ENCODE results near the gene MAP3K19.

MAP3K19 gene

DNA sequence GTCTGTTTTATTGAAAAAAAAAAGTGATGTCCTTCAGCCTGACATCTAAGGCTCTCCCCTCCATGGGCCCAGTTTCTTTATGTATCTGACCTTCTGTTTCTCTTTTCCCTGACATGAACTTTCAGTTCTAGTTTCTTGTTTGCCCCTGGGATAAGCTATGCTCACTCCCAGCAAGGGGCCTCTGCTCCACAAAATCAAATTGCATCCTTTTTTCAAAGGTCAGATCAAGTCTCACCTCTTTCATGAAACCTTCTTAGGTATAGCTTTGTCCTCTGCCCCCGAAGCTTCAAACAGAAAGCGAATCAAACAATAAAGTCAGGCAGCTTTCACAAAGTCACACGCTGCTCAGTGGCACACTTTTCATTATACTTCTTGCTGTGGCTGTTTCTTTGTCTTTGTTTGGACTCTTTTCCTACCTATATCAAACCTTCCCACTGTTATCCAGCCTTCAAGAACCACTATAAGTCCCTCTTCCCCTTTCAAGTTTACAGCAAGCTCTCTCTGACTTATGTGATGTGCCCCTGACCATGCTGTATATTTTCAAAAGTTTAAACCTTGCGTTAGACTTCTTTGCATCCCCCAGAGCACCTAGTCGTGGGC, 23.3 kb downstream of the MAP3K19 start:
- no peak for TF ChIP-seq MYC (IDR thresholded peaks at IDR 0.05; ENCODE audit: low read depth, low read length)
- no peak for TF ChIP-seq POLR2A (IDR thresholded peaks at IDR 0.05; ENCODE audit: extremely low read depth, insufficient read length)
- no peak for TF ChIP-seq MAX (IDR thresholded peaks at IDR 0.05; ENCODE audit: low read depth, low read length)
- TF ChIP-seq, protein P1, sequence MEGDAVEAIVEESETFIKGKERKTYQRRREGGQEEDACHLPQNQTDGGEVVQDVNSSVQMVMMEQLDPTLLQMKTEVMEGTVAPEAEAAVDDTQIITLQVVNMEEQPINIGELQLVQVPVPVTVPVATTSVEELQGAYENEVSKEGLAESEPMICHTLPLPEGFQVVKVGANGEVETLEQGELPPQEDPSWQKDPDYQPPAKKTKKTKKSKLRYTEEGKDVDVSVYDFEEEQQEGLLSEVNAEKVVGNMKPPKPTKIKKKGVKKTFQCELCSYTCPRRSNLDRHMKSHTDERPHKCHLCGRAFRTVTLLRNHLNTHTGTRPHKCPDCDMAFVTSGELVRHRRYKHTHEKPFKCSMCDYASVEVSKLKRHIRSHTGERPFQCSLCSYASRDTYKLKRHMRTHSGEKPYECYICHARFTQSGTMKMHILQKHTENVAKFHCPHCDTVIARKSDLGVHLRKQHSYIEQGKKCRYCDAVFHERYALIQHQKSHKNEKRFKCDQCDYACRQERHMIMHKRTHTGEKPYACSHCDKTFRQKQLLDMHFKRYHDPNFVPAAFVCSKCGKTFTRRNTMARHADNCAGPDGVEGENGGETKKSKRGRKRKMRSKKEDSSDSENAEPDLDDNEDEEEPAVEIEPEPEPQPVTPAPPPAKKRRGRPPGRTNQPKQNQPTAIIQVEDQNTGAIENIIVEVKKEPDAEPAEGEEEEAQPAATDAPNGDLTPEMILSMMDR (IDR thresholded peaks at IDR 0.05; ENCODE audit: low read depth, low read length) = no peak
- no peak for DNase-seq (ENCODE audit: low read depth)
- no peak overlapping the region for H3K4me3 ChIP-seq (ENCODE audit: low read depth, low read length)

DNA sequence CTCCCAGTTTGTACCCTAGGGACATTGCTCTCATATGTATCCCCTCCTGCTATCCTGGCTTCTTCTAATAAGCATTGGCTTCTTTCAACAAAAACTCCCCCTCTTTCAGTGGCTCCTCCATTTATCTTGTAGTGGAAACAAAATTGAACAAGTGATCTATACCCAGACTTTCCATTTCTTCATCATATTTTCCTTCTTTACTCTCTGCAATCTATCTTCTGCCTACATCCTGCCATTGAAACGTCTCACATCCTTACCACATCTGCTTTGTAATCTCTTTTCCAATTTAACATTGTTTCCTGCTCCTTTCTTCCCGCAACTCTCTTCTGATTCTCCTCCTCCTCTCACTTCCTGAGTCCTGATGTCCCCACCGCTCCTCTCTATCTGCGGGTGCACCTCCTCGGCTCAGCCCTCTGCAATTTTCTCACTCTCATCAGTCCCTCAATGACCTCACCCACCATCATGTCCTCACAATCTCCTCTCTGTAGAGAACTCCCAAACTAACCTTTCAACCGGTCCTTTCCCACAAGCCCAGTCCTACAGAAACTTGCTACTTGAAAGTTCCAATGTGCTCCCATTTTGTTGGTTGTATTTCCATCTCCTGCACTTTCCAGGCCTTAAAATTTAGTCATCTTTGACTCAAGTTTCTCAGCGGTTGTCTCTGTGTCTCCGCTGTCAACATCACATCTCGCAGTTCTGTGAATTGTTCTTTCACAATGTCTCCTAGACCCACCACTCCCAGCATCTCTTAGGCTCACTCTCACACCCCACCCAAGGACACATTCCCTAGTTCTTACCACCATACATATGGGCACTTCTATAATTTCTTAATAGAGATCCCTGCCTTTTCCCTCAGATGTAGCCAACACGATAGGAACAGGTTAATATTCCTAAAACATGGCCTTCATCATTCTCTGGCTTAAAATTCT, 24.0 kb downstream of the MAP3K19 start:
- DNase-seq (ENCODE audit: low read depth) = no peak
- TF ChIP-seq MYC (IDR thresholded peaks at IDR 0.05; ENCODE audit: low read depth, low read length) (no peak), MAX (IDR thresholded peaks at IDR 0.05; ENCODE audit: low read depth, low read length) (no peak), POLR2A (IDR thresholded peaks at IDR 0.05; ENCODE audit: extremely low read depth, insufficient read length) (no peak)
- TF ChIP-seq, protein P1 (IDR thresholded peaks at IDR 0.05; ENCODE audit: low read depth, low read length) = no peak
- no peak overlapping the region for H3K4me3 ChIP-seq (ENCODE audit: low read depth, low read length)

GRCh38 chr2:135021618-135022017, 25.6 kb downstream of the MAP3K19 start:
- TF ChIP-seq POLR2A (IDR thresholded peaks at IDR 0.05; ENCODE audit: extremely low read depth, insufficient read length) (no peak), MAX (IDR thresholded peaks at IDR 0.05; ENCODE audit: low read depth, low read length) (no peak), MYC (IDR thresholded peaks at IDR 0.05; ENCODE audit: low read depth, low read length) (no peak)
- TF ChIP-seq, protein P1 (IDR thresholded peaks at IDR 0.05; ENCODE audit: low read depth, low read length) = no peak
- DNase-seq (ENCODE audit: low read depth) = no peak
- no peak overlapping the region for H3K4me3 ChIP-seq (ENCODE audit: low read depth, low read length)

DNA sequence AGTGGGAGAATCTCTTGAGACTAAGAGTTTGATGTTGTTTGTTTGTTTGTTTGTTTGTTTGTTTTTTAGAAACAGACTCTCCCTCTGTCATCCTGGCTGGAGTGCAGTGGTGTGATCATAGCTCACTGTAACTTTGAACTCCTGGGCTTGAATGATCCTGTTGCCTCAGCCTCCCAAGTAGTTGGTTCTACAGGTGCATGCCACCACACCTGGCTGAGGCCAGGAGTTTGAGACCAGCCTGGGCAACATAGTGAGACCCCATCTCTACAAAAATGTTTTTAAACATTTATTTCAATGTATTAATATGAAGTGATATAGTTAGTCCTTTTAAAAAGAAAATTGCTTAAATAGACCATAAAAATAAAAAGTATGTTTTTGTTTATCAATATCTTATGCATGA, 35.6 kb downstream of the MAP3K19 start:
- no peak for DNase-seq (ENCODE audit: low read depth)
- H3K4me3 ChIP-seq (ENCODE audit: low read depth, low read length) = no peak overlapping the region
- TF ChIP-seq POLR2A (IDR thresholded peaks at IDR 0.05; ENCODE audit: extremely low read depth, insufficient read length) (no peak), MAX (IDR thresholded peaks at IDR 0.05; ENCODE audit: low read depth, low read length) (no peak), MYC (IDR thresholded peaks at IDR 0.05; ENCODE audit: low read depth, low read length) (no peak)
- TF ChIP-seq, protein P1 (IDR thresholded peaks at IDR 0.05; ENCODE audit: low read depth, low read length) = no peak

GRCh38 chr2:135010200-135010942, 36.9 kb downstream of the MAP3K19 start:
- TF ChIP-seq, protein P1 (IDR thresholded peaks at IDR 0.05; ENCODE audit: low read depth, low read length) = no peak
- no peak for TF ChIP-seq MYC (IDR thresholded peaks at IDR 0.05; ENCODE audit: low read depth, low read length)
- TF ChIP-seq POLR2A (IDR thresholded peaks at IDR 0.05; ENCODE audit: extremely low read depth, insufficient read length) = no peak
- no peak for DNase-seq (ENCODE audit: low read depth)
- H3K4me3 ChIP-seq (ENCODE audit: low read depth, low read length) = no peak overlapping the region
